H1 (cell line): ENCODE measurements around the gene RIPOR1. TPM values are rescaled to one million over a fixed set of nuclear protein-coding genes. Genes with fewer than 3 reads are reported as not detected.

ENCODE experiments used
- CTCF ChIA-PET: fragments of 300-600 bp; sonication (Branson Sonifier 250); formaldehyde crosslinking; loops from one replicate; lab custom pipeline; 2021; ENCODE audit not compliant: partially characterized antibody; lab: Charles Lee
- POLR2A ChIA-PET: fragments of 300-600 bp; sonication (Branson Sonifier 250); formaldehyde crosslinking; loops from one replicate; lab custom pipeline; 2021; ENCODE audit warnings: inconsistent platforms; ENCODE audit not compliant: partially characterized antibody; lab: Charles Lee
- DNase-seq, 2 experiments: peaks; one replicate each; pipeline versions ENCODE4 v3.0.0 to v3.0.0-alpha.2; 2010 to 2022; ENCODE audit warnings: low spot score in 2 of 2, low read depth in 1 of 2, mixed read lengths in 1 of 2
- FAIRE-seq: peaks from 2 replicates; lab custom pipeline; 2011; peaks lifted over from hg19 to GRCh38; lab: Jason Lieb, UNC
- H2AFZ ChIP-seq: 2 replicates; pipeline ENCODE4 v1.8.1; 2012; ENCODE audit warnings: low read length, inconsistent platforms
- H2AK5ac ChIP-seq: 2 replicates; pipeline ENCODE4 v1.6.1; 2013; ENCODE audit warnings: low read depth, low read length
- H2BK120ac ChIP-seq: replicated peaks from 2 replicates; pipeline ENCODE3; 2013; ENCODE audit warnings: low read depth, low read length, inconsistent platforms
- H2BK12ac ChIP-seq: 2 replicates; pipeline ENCODE4 v1.6.1; 2013; ENCODE audit warnings: low read depth, low read length
- H2BK15ac ChIP-seq: 2 replicates; pipeline ENCODE4 v1.6.1; 2013; ENCODE audit warnings: low read length
- H2BK20ac ChIP-seq: 2 replicates; pipeline ENCODE4 v1.6.1; 2013; ENCODE audit warnings: low read length
- H2BK5ac ChIP-seq: 2 replicates; pipeline ENCODE4 v1.6.1; 2013; ENCODE audit warnings: low read depth, low read length
- H3K14ac ChIP-seq: 2 replicates; pipeline ENCODE4 v1.6.1; 2013; ENCODE audit warnings: inconsistent platforms; ENCODE audit not compliant: insufficient read length
- H3K18ac ChIP-seq: 2 replicates; pipeline ENCODE4 v1.6.1; 2013; ENCODE audit warnings: low read length; ENCODE audit errors: extremely low read depth
- H3K23ac ChIP-seq: 2 replicates; pipeline ENCODE4 v1.6.1; 2013; ENCODE audit warnings: inconsistent platforms; ENCODE audit not compliant: insufficient read length
- H3K23me2 ChIP-seq: 2 replicates; pipeline ENCODE4 v1.6.1; 2013; ENCODE audit warnings: low read depth, low read length
- H3K27ac ChIP-seq: 2 replicates; pipeline ENCODE4 v1.6.1; 2011; ENCODE audit warnings: low read depth, low read length, inconsistent platforms
- H3K27me3 ChIP-seq, 4 experiments: replicated peaks in 1 of 4; 1 replicate in 1 of 4; 2 replicates in 3 of 4; pipeline versions ENCODE4 v1.6.1 to v1.8.1; 2011 to 2013; ENCODE audit warnings: low read length in 3 of 4, mild to moderate bottlenecking in 3 of 4, inconsistent platforms in 2 of 4, mixed read lengths in 2 of 4, moderate library complexity in 1 of 4; ENCODE audit not compliant: control insufficient read depth in 3 of 4, insufficient read depth in 3 of 4; ENCODE audit errors: extremely low read depth in 1 of 4
- H3K36me3 ChIP-seq, 4 experiments: 2 replicates each; pipeline versions ENCODE4 v1.6.1 to v1.8.1; 2011 to 2013; ENCODE audit warnings: mild to moderate bottlenecking in 4 of 4, low read length in 3 of 4, moderate library complexity in 2 of 4, control low read depth in 1 of 4, inconsistent platforms in 1 of 4; ENCODE audit not compliant: insufficient read depth in 4 of 4, control insufficient read depth in 2 of 4
- H3K4ac ChIP-seq: replicated peaks from 2 replicates; pipeline ENCODE3; 2013; ENCODE audit warnings: low read length, low read depth, mixed read lengths, inconsistent platforms; ENCODE audit not compliant: insufficient read length
- H3K4me1 ChIP-seq, 4 experiments: replicated peaks in 1 of 4; 1 replicate in 1 of 4; 2 replicates in 3 of 4; pipeline versions ENCODE4 v1.6.1 to v1.8.1; 2011 to 2013; ENCODE audit warnings: low read length in 3 of 4, inconsistent platforms in 2 of 4, mixed read lengths in 1 of 4; ENCODE audit not compliant: insufficient read depth in 4 of 4, control insufficient read depth in 3 of 4
- H3K4me2 ChIP-seq, 2 experiments: 2 replicates each; pipeline versions ENCODE4 v1.6.1 to v1.8.1; 2011 to 2013; ENCODE audit warnings: low read depth in 2 of 2, low read length in 2 of 2, control low read depth in 1 of 2, inconsistent platforms in 1 of 2, mild to moderate bottlenecking in 1 of 2; ENCODE audit not compliant: insufficient read depth in 1 of 2
- H3K4me3 ChIP-seq, 4 experiments: fragments of 200-600, 300-600 bp in 1 of 4; sonication (generic), shearing (Covaris generic), sonication (Bioruptor Twin) in 1 of 4; 2 replicates each; pipeline versions ENCODE4 v1.5.1 to v1.8.1; 2011 to 2016; ENCODE audit warnings: low read length in 4 of 4, low read depth in 3 of 4, control low read depth in 2 of 4, inconsistent platforms in 2 of 4, mild to moderate bottlenecking in 2 of 4, mixed read lengths in 1 of 4, moderate library complexity in 1 of 4; ENCODE audit not compliant: insufficient read depth in 2 of 4; ENCODE audit errors: extremely low read depth in 1 of 4
- H3K56ac ChIP-seq: replicated peaks from 2 replicates; pipeline ENCODE3; 2013; ENCODE audit warnings: low read depth, mild to moderate bottlenecking, mixed read lengths, low read length, inconsistent platforms; ENCODE audit not compliant: insufficient read length
- H3K79me1 ChIP-seq: 2 replicates; pipeline ENCODE4 v1.6.1; 2013; ENCODE audit warnings: low read depth, low read length, control low read depth
- H3K79me2 ChIP-seq, 2 experiments: 2 replicates each; pipeline versions ENCODE4 v1.6.1 to v1.8.1; 2012 to 2013; ENCODE audit warnings: low read length in 2 of 2, mild to moderate bottlenecking in 2 of 2, inconsistent platforms in 1 of 2; ENCODE audit not compliant: insufficient read depth in 2 of 2, control insufficient read depth in 1 of 2
- H3K9ac ChIP-seq, 4 experiments: replicated peaks in 1 of 4; 1 replicate in 1 of 4; 2 replicates in 3 of 4; pipeline versions ENCODE4 v1.6.1 to v1.8.1; 2011 to 2013; ENCODE audit warnings: low read depth in 3 of 4, low read length in 3 of 4, control low read depth in 2 of 4, mild to moderate bottlenecking in 2 of 4, moderate library complexity in 2 of 4, inconsistent platforms in 1 of 4; ENCODE audit errors: extremely low read depth in 1 of 4
- H3K9me3 ChIP-seq, 2 experiments: 2 replicates each; pipeline versions ENCODE4 v1.6.1 to v1.8.1; 2012 to 2013; ENCODE audit warnings: mild to moderate bottlenecking in 2 of 2, moderate library complexity in 2 of 2, control low read depth in 1 of 2, inconsistent platforms in 1 of 2, low read depth in 1 of 2, low read length in 1 of 2, mixed read lengths in 1 of 2; ENCODE audit not compliant: insufficient read depth in 2 of 2
- H4K20me1 ChIP-seq, 2 experiments: replicated peaks in 1 of 2; 2 replicates each; pipeline versions ENCODE3 to v1.8.1; 2011 to 2013; ENCODE audit warnings: inconsistent platforms in 2 of 2, low read length in 2 of 2, mild to moderate bottlenecking in 1 of 2; ENCODE audit not compliant: insufficient read depth in 2 of 2, control insufficient read depth in 1 of 2
- H4K5ac ChIP-seq: 2 replicates; pipeline ENCODE4 v1.6.1; 2013; ENCODE audit warnings: low read length, low read depth, mixed read lengths, inconsistent platforms; ENCODE audit not compliant: insufficient read length
- H4K8ac ChIP-seq: 2 replicates; pipeline ENCODE4 v1.8.0; 2013; ENCODE audit warnings: mild to moderate bottlenecking, moderate library complexity, low read length, inconsistent platforms; ENCODE audit not compliant: insufficient read depth; ENCODE audit errors: extremely low read depth
- H4K91ac ChIP-seq: replicated peaks from 2 replicates; pipeline ENCODE3; 2013; ENCODE audit warnings: low read length, mixed read lengths, inconsistent platforms; ENCODE audit not compliant: insufficient read length
- ASH2L ChIP-seq: fragments of 200-600, 300-600 bp; sonication (generic); IDR thresholded peaks from one replicate; pipeline ENCODE4 v1.7.1; 2017; ENCODE audit warnings: low read length
- RNF2 ChIP-seq: fragments of 200-900, 300-1000 bp; sonication (generic); IDR thresholded peaks from 2 replicates; pipeline ENCODE4 v1.7.1; 2016; ENCODE audit warnings: borderline replicate concordance, low read depth, mild to moderate bottlenecking, antibody characterized with exemption, low read length; ENCODE audit not compliant: poor library complexity, severe bottlenecking; ENCODE audit errors: missing control alignments
- WGBS, 2 experiments: shearing (Covaris generic) in 1 of 2; methylation state at CpG; one replicate each; pipeline versions ENCODE4 v1.1.6 to v1.1.7; 2013 to 2015; ENCODE audit warnings: low lambda C conversion rate in 2 of 2, mixed read lengths in 2 of 2, inconsistent platforms in 1 of 2, low coverage in 1 of 2, missing lambda C conversion rate in 1 of 2; ENCODE audit not compliant: insufficient replicate concordance in 2 of 2, insufficient coverage in 1 of 2, insufficient read length in 1 of 2; ENCODE audit errors: extremely low coverage in 1 of 2, missing lambda C conversion rate in 1 of 2; 5-methylcytosine and 5-hydroxymethylcytosine counted together
- polyA plus RNA-seq, 7 experiments: library from polyadenylated mRNA; depleted of rRNA in 3 of 7; stranded (reverse) in 5 of 7; unstranded in 2 of 7; fragments of >200 nt in 5 of 7; fragments of 200-250 nt in 2 of 7; gene quantifications; 1 replicate in 5 of 7; 2 replicates in 1 of 7; 4 replicates in 1 of 7; pipeline versions ENCODE4 v1.2.1 to v1.2.3, GENCODE V29; 2011 to 2013; ENCODE audit warnings: missing spikeins in 2 of 7, mixed read lengths in 2 of 7
- total RNA-seq: library from RNA; stranded (reverse); fragmentation: NEBNext Ultra II Directional; extraction: Animal tissue kit (Norgen Biotek cat#: 25700); gene quantifications from 2 replicates; pipeline ENCODE4 v1.2.1, GENCODE V29; 2021

RIPOR1 gene
- total and polyA plus RNA-seq, 2 of the 8 experiments (the other 6 are each of a cell fraction or from before 2014, with no cell fraction given) = 2.7 to 10.1 TPM

- Histone ChIP-seq H3K23me2 (no peaks in the 10 kb centered on the region), H3K4me2 (peak overlapping the region; percentile 63 to 65), H2AK5ac (no peak overlapping the region), H2BK5ac (no peak overlapping the region; the same call in 1 of the 2 replicates), H3K27ac (peak overlapping the region; percentile 42; the same call in 1 of the 2 replicates), H3K4me1 (peaks cover 0 to 30% (median 12%) of the 10 kb centered on the region in 4 experiments; a peak in 6 of 7 replicates), H3K4me3 (peak overlapping the region in 2 of 4 experiments; percentile 3 to 48; a peak in 4 of 8 replicates), H2BK12ac (peak overlapping the region; percentile 83), H3K23ac (no peak overlapping the region), H3K4ac (no peak overlapping the region), H2BK15ac (no peak overlapping the region), H3K79me2 (peaks cover 0 to 58% of the 10 kb centered on the region in 2 experiments; a peak in 3 of 4 replicates), H2BK20ac (no peak overlapping the region), H3K14ac (no peak overlapping the region), H3K36me3 (peaks cover 0 to 7% (median 0%) of the 10 kb centered on the region in 4 experiments; a peak in 1 of 8 replicates), H4K8ac (no peak overlapping the region), H4K91ac (no peak overlapping the region), H3K56ac (no peak overlapping the region), H3K9ac (peak overlapping the region in 1 of 4 experiments; percentile 34; a peak in 1 of 7 replicates), H3K9me3 (no peaks in the 10 kb centered on the region), H2AFZ (no peak overlapping the region), H2BK120ac (no peak overlapping the region), H4K20me1 (no peaks in the 10 kb centered on the region), H3K27me3 (no peaks in the 10 kb centered on the region), H3K18ac (no peak overlapping the region), H3K79me1 (peaks cover 3% of the 10 kb centered on the region; the same call in 1 of the 2 replicates), H4K5ac (no peak overlapping the region)
- peak; percentile 40 for TF ChIP-seq ASH2L
- TF ChIP-seq RNF2 = no peak
- 27% methylated on average over 4 of the region's 4 CpGs; no CpG with 5 or more reads in 1 of the 2 experiments for WGBS, 2 experiments
- POLR2A ChIA-PET = interaction anchor here (0.6 to 8.1 kb wide), 6 partner anchors 11 to 38 kb away, joined by 3 to 43 read pairs (median 3); partner anchors contain the start of gene CTCF
- FAIRE-seq (peak; percentile 42), DNase-seq (no peak)
- CTCF ChIA-PET = interaction anchor here (0.8 to 3.5 kb wide), 7 partner anchors 10 to 72 kb away, joined by 3 to 20 read pairs (median 4); no protein-coding TSS in a partner anchor
Observed at GRCh38 chr16:67593288-67593687, 64.7 kb downstream of the RIPOR1 start.
